Cardiac muscle cell (in vitro differentiated cells and primary cell): ENCODE results near the gene CCDC33. TPM values are rescaled to one million over a fixed set of nuclear protein-coding genes. Genes with fewer than 3 reads are reported as not detected.

Source experiments
- DNase-seq, 2 donors: peaks; one replicate each; pipeline versions ENCODE4 v3.0.0 to v3.0.0-alpha.2; 2010 to 2017; ENCODE audit warnings: low read depth in 1 of 2, low spot score in 1 of 2
- H3K27ac ChIP-seq: fragments of 200-600 bp; sonication (generic); 2 replicates; pipeline ENCODE4 v1.5.1; 2016
- H3K27me3 ChIP-seq: fragments of 200-600 bp; sonication (generic); 2 replicates; pipeline ENCODE4 v1.6.0; 2016; ENCODE audit warnings: control low read depth
- H3K36me3 ChIP-seq: fragments of 200-600 bp; sonication (generic); 2 replicates; pipeline ENCODE4 v1.5.1; 2016; ENCODE audit warnings: control low read depth
- H3K4me1 ChIP-seq: fragments of 200-600 bp; sonication (generic); 2 replicates; pipeline ENCODE4 v1.8.1; 2017; ENCODE audit warnings: low read depth, mild to moderate bottlenecking, mixed run types
- H3K4me3 ChIP-seq: fragments of 200-600 bp; sonication (generic); 2 replicates; pipeline ENCODE4 v1.5.1; 2016; ENCODE audit warnings: mild to moderate bottlenecking
- H3K9me3 ChIP-seq: fragments of 200-600 bp; sonication (generic); 2 replicates; pipeline ENCODE4 v1.5.1; 2017; ENCODE audit warnings: low read depth, mild to moderate bottlenecking, control low read depth
- polyA plus RNA-seq: library from polyadenylated mRNA; unstranded; fragments of >200 nt; fragmentation: Nextera tagmentation; extraction: Ambion mirVana; gene quantifications from 2 replicates; pipeline ENCODE4 v1.2.1, GENCODE V29; 2016
- total RNA-seq: library from RNA; depleted of rRNA; stranded (reverse); fragments of >200 nt; gene quantifications from 2 replicates; pipeline ENCODE4 v1.2.3, GENCODE V29; 2016
- TF ChIP-seq, protein P1 (sequence below): IDR thresholded peaks from 2 replicates; pipeline ENCODE4 v1.5.1; 2012; ENCODE audit warnings: low read depth, mild to moderate bottlenecking, low read length

Gene CCDC33
- total and polyA plus RNA-seq, 2 experiments from 2014 or later, result 3.1 to 9.5 TPM

DNA sequence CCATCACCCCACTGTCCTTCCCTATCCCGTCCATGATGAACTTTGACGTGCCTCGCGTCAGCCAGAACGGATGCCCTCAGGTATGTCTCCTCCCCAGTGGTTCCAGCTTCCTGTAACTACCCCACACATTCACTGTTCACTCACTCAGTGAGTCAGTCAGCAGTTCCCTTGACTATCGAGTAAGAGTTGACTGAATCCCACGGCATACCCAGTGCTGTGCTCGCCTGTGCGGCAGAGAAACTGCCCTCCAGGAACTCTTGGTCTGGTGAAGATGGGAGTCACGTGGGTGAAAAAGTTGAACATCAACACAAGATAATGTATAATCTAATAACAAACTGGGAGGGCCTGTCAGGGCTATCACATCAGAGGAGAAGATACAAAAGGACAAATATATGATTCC is 36.7 kb downstream of the CCDC33 start:
- TF ChIP-seq, protein P1, sequence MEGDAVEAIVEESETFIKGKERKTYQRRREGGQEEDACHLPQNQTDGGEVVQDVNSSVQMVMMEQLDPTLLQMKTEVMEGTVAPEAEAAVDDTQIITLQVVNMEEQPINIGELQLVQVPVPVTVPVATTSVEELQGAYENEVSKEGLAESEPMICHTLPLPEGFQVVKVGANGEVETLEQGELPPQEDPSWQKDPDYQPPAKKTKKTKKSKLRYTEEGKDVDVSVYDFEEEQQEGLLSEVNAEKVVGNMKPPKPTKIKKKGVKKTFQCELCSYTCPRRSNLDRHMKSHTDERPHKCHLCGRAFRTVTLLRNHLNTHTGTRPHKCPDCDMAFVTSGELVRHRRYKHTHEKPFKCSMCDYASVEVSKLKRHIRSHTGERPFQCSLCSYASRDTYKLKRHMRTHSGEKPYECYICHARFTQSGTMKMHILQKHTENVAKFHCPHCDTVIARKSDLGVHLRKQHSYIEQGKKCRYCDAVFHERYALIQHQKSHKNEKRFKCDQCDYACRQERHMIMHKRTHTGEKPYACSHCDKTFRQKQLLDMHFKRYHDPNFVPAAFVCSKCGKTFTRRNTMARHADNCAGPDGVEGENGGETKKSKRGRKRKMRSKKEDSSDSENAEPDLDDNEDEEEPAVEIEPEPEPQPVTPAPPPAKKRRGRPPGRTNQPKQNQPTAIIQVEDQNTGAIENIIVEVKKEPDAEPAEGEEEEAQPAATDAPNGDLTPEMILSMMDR, result no peak
- Histone ChIP-seq H3K9me3 (no peaks in the 10 kb centered on the region), H3K4me1 (peaks cover 8% of the 10 kb centered on the region), H3K36me3 (no peaks in the 10 kb centered on the region), H3K27me3 (no peaks in the 10 kb centered on the region), H3K4me3 (no peak overlapping the region), H3K27ac (no peak overlapping the region)
- DNase-seq, result no peak

DNA sequence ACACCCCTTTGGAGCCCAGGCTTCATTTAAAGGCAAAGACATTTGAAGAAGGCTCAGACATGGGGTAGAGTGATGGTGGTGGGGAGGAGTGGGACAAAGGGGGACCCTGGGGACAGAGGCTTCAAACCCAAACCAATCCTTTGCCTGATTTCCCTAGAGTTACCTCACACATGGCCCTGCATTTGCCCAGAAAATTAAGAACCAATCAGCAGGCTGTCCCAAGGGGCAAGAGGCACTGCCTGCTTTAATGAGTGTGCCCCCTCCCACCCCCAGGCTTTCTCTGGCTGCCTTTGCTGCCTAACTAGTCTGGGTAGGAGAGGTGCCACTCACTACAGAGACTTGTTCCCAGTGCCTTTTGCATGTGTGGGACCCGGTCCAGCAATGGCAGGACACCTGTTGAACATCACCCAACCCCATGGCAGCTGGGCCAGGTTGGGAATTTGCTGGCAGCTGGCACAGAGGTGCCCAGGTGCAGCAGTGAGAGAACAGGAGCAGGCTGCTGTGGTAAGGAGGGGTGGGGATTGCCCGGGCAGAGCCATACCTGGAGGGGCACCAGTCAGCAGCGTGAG is 38.4 kb downstream of the CCDC33 start:
- TF ChIP-seq, protein P1, result no peak
- Histone ChIP-seq H3K4me3 (no peak overlapping the region), H3K4me1 (peaks cover 8% of the 10 kb centered on the region), H3K27me3 (no peaks in the 10 kb centered on the region), H3K9me3 (no peaks in the 10 kb centered on the region), H3K36me3 (no peaks in the 10 kb centered on the region), H3K27ac (no peak overlapping the region)
- no peak for DNase-seq

- DNase-seq, result no peak
- H3K9me3 ChIP-seq, result no peaks in the 10 kb centered on the region
- peaks cover 8% of the 10 kb centered on the region for H3K4me1 ChIP-seq
- H3K36me3 ChIP-seq, result no peaks in the 10 kb centered on the region
- no peak overlapping the region for H3K4me3 ChIP-seq
- no peaks in the 10 kb centered on the region for H3K27me3 ChIP-seq
- H3K27ac ChIP-seq, result no peak overlapping the region
- TF ChIP-seq, protein P1, result no peak
Observed at GRCh38 chr15:74275957-74276356, 39.8 kb downstream of the CCDC33 start.

DNA sequence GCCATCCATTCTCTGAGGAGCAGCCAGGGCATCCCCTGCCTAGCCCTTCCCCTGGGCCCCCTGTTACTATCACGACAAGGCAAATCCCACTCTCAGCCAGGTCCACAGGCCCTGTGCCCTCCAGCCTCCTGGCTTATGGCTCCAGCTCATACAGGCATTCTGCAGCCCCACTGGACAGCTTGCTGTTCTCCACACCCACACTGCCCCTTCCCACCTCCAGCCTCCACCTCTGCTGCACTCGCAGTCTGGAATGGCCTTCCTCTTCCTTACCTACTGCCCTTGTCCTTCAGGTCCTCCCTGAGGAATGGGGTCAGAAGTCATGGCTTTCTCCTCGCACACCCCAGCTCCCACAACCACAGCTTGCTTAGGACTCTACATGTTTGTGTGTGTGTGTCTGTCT is 40.4 kb downstream of the CCDC33 start:
- no peak for DNase-seq
- H3K27ac ChIP-seq, result no peak overlapping the region
- H3K9me3 ChIP-seq, result no peaks in the 10 kb centered on the region
- H3K4me3 ChIP-seq, result no peak overlapping the region
- H3K27me3 ChIP-seq, result no peaks in the 10 kb centered on the region
- TF ChIP-seq, protein P1, result no peak
- H3K4me1 ChIP-seq, result peaks cover 8% of the 10 kb centered on the region
- H3K36me3 ChIP-seq, result no peaks in the 10 kb centered on the region

- no peak overlapping the region for H3K4me3 ChIP-seq
- TF ChIP-seq, protein P1, result no peak
Observed at GRCh38 chr15:74277242-74277810, 41.2 kb downstream of the CCDC33 start.

More at GRCh38 chr15:74277242-74277810, 41.2 kb downstream of the CCDC33 start:
- no peak for DNase-seq
- Histone ChIP-seq H3K36me3 (no peaks in the 10 kb centered on the region), H3K9me3 (no peaks in the 10 kb centered on the region), H3K4me1 (peaks cover 8% of the 10 kb centered on the region), H3K27me3 (no peaks in the 10 kb centered on the region), H3K27ac (no peak overlapping the region)
